ENCODE results near the gene F13B. TPM values are rescaled to one million over a fixed set of nuclear protein-coding genes. Genes with fewer than 3 reads are reported as not detected.

The F13B gene
- total and polyA plus RNA-seq, 2 donors: under 0.01 to 0.05 TPM

- Histone ChIP-seq H3K36me3 (ENCODE audit: control insufficient read depth in 2 of 2, insufficient read depth in 2 of 2, low read length in 1 of 2) (no peaks in the 10 kb centered on the region), H3K4me1 (ENCODE audit: control insufficient read depth in 2 of 2, insufficient read depth in 2 of 2, low read length in 2 of 2) (no peaks in the 10 kb centered on the region), H3K4me3 (ENCODE audit: low read length in 2 of 2) (no peak overlapping the region), H3K27me3 (ENCODE audit: control insufficient read depth in 2 of 2, insufficient read depth in 1 of 2, low read length in 1 of 2) (no peaks in the 10 kb centered on the region), H3K27ac (ENCODE audit: low read depth in 1 of 2, low read length in 1 of 2) (no peak overlapping the region), H3K9me3 (ENCODE audit: control insufficient read depth in 2 of 2, insufficient read depth in 1 of 2, low read length in 1 of 2) (no peaks in the 10 kb centered on the region)
- DNase-seq (ENCODE audit: low read depth in 6 of 9, low spot score in 9 of 9): no peak
- 95% methylated on average over 6 of the region's 6 CpGs for WGBS
These were observed 39.7 kb downstream of the F13B start for GRCh38 chr1:197027359-197027758.

GRCh38 chr1:197024460-197024859 is 42.6 kb downstream of the F13B start:
- no peak overlapping the region for H3K27ac ChIP-seq (ENCODE audit: low read depth in 1 of 2, low read length in 1 of 2)
- no peaks in the 10 kb centered on the region for H3K27me3 ChIP-seq (ENCODE audit: control insufficient read depth in 2 of 2, insufficient read depth in 1 of 2, low read length in 1 of 2)
- H3K4me3 ChIP-seq (ENCODE audit: low read length in 2 of 2): no peak overlapping the region
- no peaks in the 10 kb centered on the region for H3K4me1 ChIP-seq (ENCODE audit: control insufficient read depth in 2 of 2, insufficient read depth in 2 of 2, low read length in 2 of 2)
- DNase-seq (ENCODE audit: low read depth in 6 of 9, low spot score in 9 of 9): no peak
- WGBS: 99% methylated on average over 1 of the region's 1 CpG
- H3K9me3 ChIP-seq (ENCODE audit: control insufficient read depth in 2 of 2, insufficient read depth in 1 of 2, low read length in 1 of 2): no peaks in the 10 kb centered on the region
- H3K36me3 ChIP-seq (ENCODE audit: control insufficient read depth in 2 of 2, insufficient read depth in 2 of 2, low read length in 1 of 2): no peaks in the 10 kb centered on the region

GRCh38 chr1:197021716-197022115 is 45.3 kb downstream of the F13B start:
- H3K9me3 ChIP-seq (ENCODE audit: control insufficient read depth in 2 of 2, insufficient read depth in 1 of 2, low read length in 1 of 2): no peaks in the 10 kb centered on the region
- no peak overlapping the region for H3K27ac ChIP-seq (ENCODE audit: low read depth in 1 of 2, low read length in 1 of 2)
- no peaks in the 10 kb centered on the region for H3K4me1 ChIP-seq (ENCODE audit: control insufficient read depth in 2 of 2, insufficient read depth in 2 of 2, low read length in 2 of 2)
- no peaks in the 10 kb centered on the region for H3K27me3 ChIP-seq (ENCODE audit: control insufficient read depth in 2 of 2, insufficient read depth in 1 of 2, low read length in 1 of 2)
- H3K4me3 ChIP-seq (ENCODE audit: low read length in 2 of 2): no peak overlapping the region
- 35% methylated on average over 4 of the region's 4 CpGs for WGBS
- DNase-seq (ENCODE audit: low read depth in 6 of 9, low spot score in 9 of 9): no peak
- H3K36me3 ChIP-seq (ENCODE audit: control insufficient read depth in 2 of 2, insufficient read depth in 2 of 2, low read length in 1 of 2): no peaks in the 10 kb centered on the region

- no peaks in the 10 kb centered on the region for H3K4me1 ChIP-seq (ENCODE audit: control insufficient read depth in 2 of 2, insufficient read depth in 2 of 2, low read length in 2 of 2)
- H3K27me3 ChIP-seq (ENCODE audit: control insufficient read depth in 2 of 2, insufficient read depth in 1 of 2, low read length in 1 of 2): no peaks in the 10 kb centered on the region
- 83% methylated on average over 8 of the region's 8 CpGs for WGBS
- H3K4me3 ChIP-seq (ENCODE audit: low read length in 2 of 2): no peak overlapping the region
- no peak for DNase-seq (ENCODE audit: low read depth in 6 of 9, low spot score in 9 of 9)
- H3K36me3 ChIP-seq (ENCODE audit: control insufficient read depth in 2 of 2, insufficient read depth in 2 of 2, low read length in 1 of 2): no peaks in the 10 kb centered on the region
- H3K9me3 ChIP-seq (ENCODE audit: control insufficient read depth in 2 of 2, insufficient read depth in 1 of 2, low read length in 1 of 2): no peaks in the 10 kb centered on the region
- H3K27ac ChIP-seq (ENCODE audit: low read depth in 1 of 2, low read length in 1 of 2): no peak overlapping the region
These were observed 49.4 kb downstream of the F13B start for GRCh38 chr1:197017558-197018146.

GRCh38 chr1:197016751-197017150 is 50.3 kb downstream of the F13B start:
- WGBS: 91% methylated on average over 1 of the region's 1 CpG
- no peaks in the 10 kb centered on the region for H3K9me3 ChIP-seq (ENCODE audit: control insufficient read depth in 2 of 2, insufficient read depth in 1 of 2, low read length in 1 of 2)
- no peak overlapping the region for H3K27ac ChIP-seq (ENCODE audit: low read depth in 1 of 2, low read length in 1 of 2)
- no peak overlapping the region for H3K4me3 ChIP-seq (ENCODE audit: low read length in 2 of 2)
- H3K27me3 ChIP-seq (ENCODE audit: control insufficient read depth in 2 of 2, insufficient read depth in 1 of 2, low read length in 1 of 2): no peaks in the 10 kb centered on the region
- DNase-seq (ENCODE audit: low read depth in 6 of 9, low spot score in 9 of 9): no peak
- H3K4me1 ChIP-seq (ENCODE audit: control insufficient read depth in 2 of 2, insufficient read depth in 2 of 2, low read length in 2 of 2): no peaks in the 10 kb centered on the region
- H3K36me3 ChIP-seq (ENCODE audit: control insufficient read depth in 2 of 2, insufficient read depth in 2 of 2, low read length in 1 of 2): no peaks in the 10 kb centered on the region

GRCh38 chr1:197013234-197013633 is 53.8 kb downstream of the F13B start:
- Histone ChIP-seq H3K9me3 (ENCODE audit: control insufficient read depth in 2 of 2, insufficient read depth in 1 of 2, low read length in 1 of 2) (no peaks in the 10 kb centered on the region), H3K27me3 (ENCODE audit: control insufficient read depth in 2 of 2, insufficient read depth in 1 of 2, low read length in 1 of 2) (no peaks in the 10 kb centered on the region), H3K4me3 (ENCODE audit: low read length in 2 of 2) (no peak overlapping the region), H3K36me3 (ENCODE audit: control insufficient read depth in 2 of 2, insufficient read depth in 2 of 2, low read length in 1 of 2) (no peaks in the 10 kb centered on the region), H3K27ac (ENCODE audit: low read depth in 1 of 2, low read length in 1 of 2) (no peak overlapping the region), H3K4me1 (ENCODE audit: control insufficient read depth in 2 of 2, insufficient read depth in 2 of 2, low read length in 2 of 2) (no peaks in the 10 kb centered on the region)
- no peak for DNase-seq (ENCODE audit: low read depth in 6 of 9, low spot score in 9 of 9)
- WGBS: 96% methylated on average over 3 of the region's 3 CpGs

GRCh38 chr1:197011614-197012013 is 55.4 kb downstream of the F13B start:
- no peak overlapping the region for H3K4me3 ChIP-seq (ENCODE audit: low read length in 2 of 2)
- H3K27me3 ChIP-seq (ENCODE audit: control insufficient read depth in 2 of 2, insufficient read depth in 1 of 2, low read length in 1 of 2): no peaks in the 10 kb centered on the region
- 93% methylated on average over 1 of the region's 1 CpG for WGBS
- DNase-seq (ENCODE audit: low read depth in 6 of 9, low spot score in 9 of 9): no peak
- H3K27ac ChIP-seq (ENCODE audit: low read depth in 1 of 2, low read length in 1 of 2): no peak overlapping the region
- no peaks in the 10 kb centered on the region for H3K4me1 ChIP-seq (ENCODE audit: control insufficient read depth in 2 of 2, insufficient read depth in 2 of 2, low read length in 2 of 2)
- no peaks in the 10 kb centered on the region for H3K36me3 ChIP-seq (ENCODE audit: control insufficient read depth in 2 of 2, insufficient read depth in 2 of 2, low read length in 1 of 2)
- H3K9me3 ChIP-seq (ENCODE audit: control insufficient read depth in 2 of 2, insufficient read depth in 1 of 2, low read length in 1 of 2): no peaks in the 10 kb centered on the region

- Histone ChIP-seq H3K27me3 (ENCODE audit: control insufficient read depth in 2 of 2, insufficient read depth in 1 of 2, low read length in 1 of 2) (no peaks in the 10 kb centered on the region), H3K4me3 (ENCODE audit: low read length in 2 of 2) (no peak overlapping the region), H3K36me3 (ENCODE audit: control insufficient read depth in 2 of 2, insufficient read depth in 2 of 2, low read length in 1 of 2) (no peaks in the 10 kb centered on the region), H3K4me1 (ENCODE audit: control insufficient read depth in 2 of 2, insufficient read depth in 2 of 2, low read length in 2 of 2) (no peaks in the 10 kb centered on the region), H3K27ac (ENCODE audit: low read depth in 1 of 2, low read length in 1 of 2) (no peak overlapping the region), H3K9me3 (ENCODE audit: control insufficient read depth in 2 of 2, insufficient read depth in 1 of 2, low read length in 1 of 2) (no peaks in the 10 kb centered on the region)
- 96% methylated on average over 6 of the region's 6 CpGs for WGBS
- DNase-seq (ENCODE audit: low read depth in 6 of 9, low spot score in 9 of 9): no peak
These were observed 58.2 kb downstream of the F13B start for GRCh38 chr1:197008861-197009260.

- no peak for DNase-seq (ENCODE audit: low read depth in 6 of 9, low spot score in 9 of 9)
- Histone ChIP-seq H3K4me1 (ENCODE audit: control insufficient read depth in 2 of 2, insufficient read depth in 2 of 2, low read length in 2 of 2) (no peaks in the 10 kb centered on the region), H3K4me3 (ENCODE audit: low read length in 2 of 2) (no peak overlapping the region), H3K9me3 (ENCODE audit: control insufficient read depth in 2 of 2, insufficient read depth in 1 of 2, low read length in 1 of 2) (no peaks in the 10 kb centered on the region), H3K27ac (ENCODE audit: low read depth in 1 of 2, low read length in 1 of 2) (no peak overlapping the region), H3K36me3 (ENCODE audit: control insufficient read depth in 2 of 2, insufficient read depth in 2 of 2, low read length in 1 of 2) (no peaks in the 10 kb centered on the region), H3K27me3 (ENCODE audit: control insufficient read depth in 2 of 2, insufficient read depth in 1 of 2, low read length in 1 of 2) (no peaks in the 10 kb centered on the region)
- WGBS: 79% methylated on average over 2 of the region's 2 CpGs
These were observed 63.9 kb downstream of the F13B start for GRCh38 chr1:197003132-197003531.

GRCh38 chr1:197001828-197002227 is 65.2 kb downstream of the F13B start:
- Histone ChIP-seq H3K27me3 (ENCODE audit: control insufficient read depth in 2 of 2, insufficient read depth in 1 of 2, low read length in 1 of 2) (no peaks in the 10 kb centered on the region), H3K9me3 (ENCODE audit: control insufficient read depth in 2 of 2, insufficient read depth in 1 of 2, low read length in 1 of 2) (no peaks in the 10 kb centered on the region), H3K36me3 (ENCODE audit: control insufficient read depth in 2 of 2, insufficient read depth in 2 of 2, low read length in 1 of 2) (no peaks in the 10 kb centered on the region), H3K27ac (ENCODE audit: low read depth in 1 of 2, low read length in 1 of 2) (no peak overlapping the region), H3K4me3 (ENCODE audit: low read length in 2 of 2) (no peak overlapping the region), H3K4me1 (ENCODE audit: control insufficient read depth in 2 of 2, insufficient read depth in 2 of 2, low read length in 2 of 2) (no peaks in the 10 kb centered on the region)
- DNase-seq (ENCODE audit: low read depth in 6 of 9, low spot score in 9 of 9): no peak
- WGBS: 93% methylated on average over 2 of the region's 2 CpGs
